Stimulated activated naive CD8-positive, alpha-beta T cell treated with anti-CD3 and anti-CD28 coated beads, Interleukin-15, amount 100 ng/mL, for 72 hours (primary cell): ENCODE results near the gene MUL1.

ENCODE experiments used
- ATAC-seq: fragments of 150-1000 bp; cut with Tn5 transposase; 2 replicates; pipeline ENCODE4 v1.10.0; 2021; ENCODE audit warnings: mild to moderate bottlenecking, moderate library complexity
- DNase-seq, 2 donors: peaks; one replicate each; pipeline ENCODE4 v3.0.0; 2021 to 2022
- H3K27ac Mint-ChIP-seq, 2 donors: one replicate each; pipeline ENCODE4 v1.8.0; 2022; ENCODE audit warnings: mild to moderate bottlenecking in 2 of 2, mixed read lengths in 2 of 2, moderate library complexity in 2 of 2
- H3K27me3 Mint-ChIP-seq: one replicate; pipeline ENCODE4 v1.8.0; 2022; ENCODE audit warnings: mixed read lengths
- H3K4me1 Mint-ChIP-seq: one replicate; pipeline ENCODE4 v1.8.0; 2022; ENCODE audit warnings: mild to moderate bottlenecking, mixed read lengths
- H3K4me3 Mint-ChIP-seq, 2 donors: one replicate each; pipeline ENCODE4 v1.8.0; 2022; ENCODE audit warnings: mild to moderate bottlenecking in 2 of 2, mixed read lengths in 2 of 2, moderate library complexity in 1 of 2
- H3K9me3 Mint-ChIP-seq, 2 donors: one replicate each; pipeline ENCODE4 v1.8.0; 2022; ENCODE audit warnings: mixed read lengths in 2 of 2

The MUL1 gene

GRCh38 chr1:20470194-20470593 is 37.8 kb downstream of the MUL1 start:
- peaks cover 13% of the 10 kb centered on the region for H3K4me1 Mint-ChIP-seq
- DNase-seq (no peak), ATAC-seq (no peak)
- no peak overlapping the region for H3K27ac Mint-ChIP-seq
- H3K4me3 Mint-ChIP-seq = no peak overlapping the region
- H3K9me3 Mint-ChIP-seq = no peaks in the 10 kb centered on the region
- peaks cover 68% of the 10 kb centered on the region for H3K27me3 Mint-ChIP-seq

- no peaks in the 10 kb centered on the region for H3K9me3 Mint-ChIP-seq
- no peak overlapping the region for H3K4me3 Mint-ChIP-seq
- H3K27me3 Mint-ChIP-seq = peaks cover 61% of the 10 kb centered on the region
- no peak overlapping the region for H3K27ac Mint-ChIP-seq
- peaks cover 13% of the 10 kb centered on the region for H3K4me1 Mint-ChIP-seq
- ATAC-seq (no peak), DNase-seq (no peak)
These were observed 38.4 kb downstream of the MUL1 start for GRCh38 chr1:20469406-20470076.

GRCh38 chr1:20466273-20466672 is 41.7 kb downstream of the MUL1 start:
- peak overlapping the region in 1 of 2 donors; percentile 83 for H3K27ac Mint-ChIP-seq
- peak; percentile 35 to 61 for DNase-seq
- ATAC-seq = peak; percentile 98
- peak overlapping the region in 1 of 2 donors; percentile 2 for H3K4me3 Mint-ChIP-seq
- no peaks in the 10 kb centered on the region for H3K9me3 Mint-ChIP-seq
- H3K27me3 Mint-ChIP-seq = peaks cover 32% of the 10 kb centered on the region
- H3K4me1 Mint-ChIP-seq = peaks cover 13% of the 10 kb centered on the region

- Mint-ChIP-seq H3K4me3 (no peak overlapping the region), H3K9me3 (no peaks in the 10 kb centered on the region), H3K4me1 (peaks cover 13% of the 10 kb centered on the region), H3K27me3 (peaks cover 38% of the 10 kb centered on the region), H3K27ac (no peak overlapping the region)
- DNase-seq = no peak
- ATAC-seq = no peak
These were observed 42.8 kb downstream of the MUL1 start for GRCh38 chr1:20465187-20465586.

- H3K27ac Mint-ChIP-seq = no peak overlapping the region
- no peak for DNase-seq
- H3K27me3 Mint-ChIP-seq = peaks cover 44% of the 10 kb centered on the region
- no peaks in the 10 kb centered on the region for H3K9me3 Mint-ChIP-seq
- no peak for ATAC-seq
- H3K4me1 Mint-ChIP-seq = peaks cover 13% of the 10 kb centered on the region
- H3K4me3 Mint-ChIP-seq = no peak overlapping the region
These were observed 44.4 kb downstream of the MUL1 start for GRCh38 chr1:20463502-20463901.

- H3K4me3 Mint-ChIP-seq = no peak overlapping the region
- H3K9me3 Mint-ChIP-seq = no peaks in the 10 kb centered on the region
- H3K4me1 Mint-ChIP-seq = peaks cover 13% of the 10 kb centered on the region
- ATAC-seq (no peak), DNase-seq (no peak)
- no peak overlapping the region for H3K27ac Mint-ChIP-seq
- peaks cover 39% of the 10 kb centered on the region for H3K27me3 Mint-ChIP-seq
These were observed 45.6 kb downstream of the MUL1 start for GRCh38 chr1:20462397-20462796.

- Mint-ChIP-seq H3K9me3 (no peaks in the 10 kb centered on the region), H3K27ac (no peak overlapping the region), H3K4me3 (no peak overlapping the region), H3K27me3 (peaks cover 42% of the 10 kb centered on the region), H3K4me1 (no peaks in the 10 kb centered on the region)
- DNase-seq = no peak
- ATAC-seq = no peak
These were observed 49.2 kb downstream of the MUL1 start for GRCh38 chr1:20458717-20459116.

GRCh38 chr1:20454004-20454403 is 53.9 kb downstream of the MUL1 start:
- H3K27ac Mint-ChIP-seq = no peak overlapping the region
- no peak for DNase-seq
- no peaks in the 10 kb centered on the region for H3K4me1 Mint-ChIP-seq
- ATAC-seq = no peak
- no peak overlapping the region for H3K4me3 Mint-ChIP-seq
- H3K27me3 Mint-ChIP-seq = peaks cover 36% of the 10 kb centered on the region
- H3K9me3 Mint-ChIP-seq = no peaks in the 10 kb centered on the region

- H3K4me3 Mint-ChIP-seq = no peak overlapping the region
These were observed 58.1 kb downstream of the MUL1 start for GRCh38 chr1:20449735-20450311.

More at GRCh38 chr1:20449735-20450311, 58.1 kb downstream of the MUL1 start:
- Mint-ChIP-seq H3K27ac (no peak overlapping the region), H3K27me3 (peaks cover 36% of the 10 kb centered on the region), H3K9me3 (no peaks in the 10 kb centered on the region), H3K4me1 (no peaks in the 10 kb centered on the region)
- ATAC-seq (no peak), DNase-seq (no peak)
